GM19395 (cell line): ENCODE measurements around the gene GFOD1.
"Not testable (repeated sequence)": the region's sequence is repeated elsewhere in the genome, so short reads cannot be mapped to it uniquely, and the experiment has no call there.

Experiments used
- ATAC-seq: cut with Tn5 transposase; IDR thresholded peaks from one replicate; pipeline ENCODE4 v1.9.1; 2021; ENCODE audit warnings: mild to moderate bottlenecking, moderate library complexity; ENCODE audit not compliant: unreplicated experiment

GFOD1 gene

GRCh38 chr6:13407709-13408695 lies 79.4 kb downstream of the GFOD1 start:
- ATAC-seq = no peak

GRCh38 chr6:13407368-13407708 lies 80.1 kb downstream of the GFOD1 start:
- ATAC-seq = no peak

DNA sequence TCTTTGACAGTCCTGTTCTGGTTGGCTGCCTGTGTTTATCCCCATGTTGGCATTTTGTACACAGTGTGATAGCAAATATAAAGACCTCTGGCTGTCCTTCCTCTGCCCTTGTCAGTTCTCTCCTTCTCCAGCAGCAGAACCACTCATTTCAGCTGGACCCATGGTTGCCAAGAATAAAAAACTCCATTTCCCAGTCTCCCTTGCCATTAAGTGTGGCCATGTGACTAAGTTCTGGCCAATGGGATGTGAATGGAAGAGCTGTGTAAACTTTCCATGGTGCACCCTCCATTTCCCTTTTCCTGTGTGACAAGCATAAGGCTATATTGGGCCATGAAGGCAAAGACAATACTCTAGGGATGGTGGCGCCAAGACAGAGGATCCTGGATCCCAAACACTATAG lies 80.6 kb downstream of the GFOD1 start:
- ATAC-seq = no peak

DNA sequence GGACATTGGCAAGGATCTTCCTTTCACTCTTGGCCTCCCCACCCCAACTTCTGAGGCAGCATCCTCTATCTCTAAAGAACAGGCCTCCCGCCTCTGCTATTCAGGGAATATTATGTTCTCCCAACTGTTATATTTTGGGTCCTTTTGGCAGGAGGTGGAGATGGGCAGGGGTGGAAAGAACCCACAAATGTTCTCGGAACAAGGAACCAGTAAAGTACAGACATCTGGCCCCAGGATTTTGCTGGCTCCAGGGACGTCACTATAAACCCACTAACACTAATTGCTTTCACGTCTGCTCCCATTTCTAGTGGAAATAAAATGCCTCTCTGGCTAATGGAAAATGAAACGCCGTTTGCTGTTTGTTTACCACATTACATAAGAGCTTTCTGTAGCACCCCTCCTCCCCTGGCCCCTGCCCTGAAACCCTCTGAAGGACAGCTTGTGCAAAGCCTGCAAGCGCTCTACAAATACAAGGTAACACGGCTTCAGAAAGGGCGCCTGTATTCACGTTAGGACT lies 81.4 kb downstream of the GFOD1 start:
- ATAC-seq = no peak

DNA sequence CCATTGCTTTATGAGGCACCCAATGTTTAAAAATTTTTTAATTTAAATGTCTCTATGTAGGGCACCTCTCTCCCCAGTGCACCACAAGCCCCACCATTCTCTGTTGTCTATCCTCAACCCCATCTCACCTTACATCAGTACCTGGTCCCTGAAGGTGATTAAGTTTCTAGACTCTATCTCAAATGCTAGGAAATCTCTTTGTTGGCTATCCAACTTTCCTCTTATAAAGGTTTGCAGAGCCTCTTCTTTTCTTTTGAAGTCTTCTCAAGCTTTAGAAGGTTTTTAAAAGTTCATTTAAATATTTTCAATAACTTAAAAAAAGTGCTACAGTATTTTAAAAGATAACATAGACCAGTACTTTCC lies 82.5 kb downstream of the GFOD1 start:
- ATAC-seq = no peak

- ATAC-seq = no peak
Observed at GRCh38 chr6:13404228-13404891, 83.0 kb downstream of the GFOD1 start.

DNA sequence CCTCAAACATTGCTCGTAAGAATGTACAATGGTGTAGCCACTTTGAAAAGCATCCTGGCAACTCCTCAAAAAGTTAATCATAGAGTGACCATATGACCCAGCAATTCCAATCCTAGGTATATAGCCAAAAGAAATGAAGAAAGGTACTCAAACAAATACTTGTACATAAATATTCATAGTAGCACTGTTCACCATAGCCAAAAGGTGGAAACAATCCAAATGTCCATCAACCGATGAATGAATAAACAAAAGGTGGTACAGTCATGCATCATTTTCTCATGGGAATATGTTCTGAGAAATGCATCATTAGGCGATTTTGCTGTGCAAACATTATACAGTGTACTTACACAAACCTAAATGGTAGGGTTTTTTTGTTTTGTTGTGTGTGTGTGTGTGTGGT lies 84.7 kb downstream of the GFOD1 start:
- ATAC-seq = no peak

DNA sequence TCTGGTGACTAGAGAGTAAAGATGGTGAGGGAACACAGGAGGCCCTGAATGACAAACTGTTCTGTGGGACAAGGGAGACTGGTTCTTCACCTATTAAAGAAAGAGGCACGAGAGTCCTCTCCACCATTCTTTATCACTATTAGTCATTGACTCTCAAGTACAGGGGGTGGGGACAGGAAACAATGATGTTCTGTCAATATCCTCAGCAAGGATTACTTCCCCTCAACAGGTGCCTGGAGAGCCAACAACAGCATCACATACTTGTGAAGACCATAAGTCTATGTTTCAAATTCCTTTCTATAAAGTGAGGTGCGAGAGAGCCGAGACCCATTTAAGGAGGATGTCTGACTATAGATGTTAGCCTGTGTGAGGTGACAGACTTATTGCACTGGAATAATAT lies 86.6 kb downstream of the GFOD1 start:
- no peak for ATAC-seq

GRCh38 chr6:13398421-13398994 lies 88.9 kb downstream of the GFOD1 start:
- no peak for ATAC-seq

- no peak for ATAC-seq
Observed at GRCh38 chr6:13398069-13398381, 89.4 kb downstream of the GFOD1 start.

DNA sequence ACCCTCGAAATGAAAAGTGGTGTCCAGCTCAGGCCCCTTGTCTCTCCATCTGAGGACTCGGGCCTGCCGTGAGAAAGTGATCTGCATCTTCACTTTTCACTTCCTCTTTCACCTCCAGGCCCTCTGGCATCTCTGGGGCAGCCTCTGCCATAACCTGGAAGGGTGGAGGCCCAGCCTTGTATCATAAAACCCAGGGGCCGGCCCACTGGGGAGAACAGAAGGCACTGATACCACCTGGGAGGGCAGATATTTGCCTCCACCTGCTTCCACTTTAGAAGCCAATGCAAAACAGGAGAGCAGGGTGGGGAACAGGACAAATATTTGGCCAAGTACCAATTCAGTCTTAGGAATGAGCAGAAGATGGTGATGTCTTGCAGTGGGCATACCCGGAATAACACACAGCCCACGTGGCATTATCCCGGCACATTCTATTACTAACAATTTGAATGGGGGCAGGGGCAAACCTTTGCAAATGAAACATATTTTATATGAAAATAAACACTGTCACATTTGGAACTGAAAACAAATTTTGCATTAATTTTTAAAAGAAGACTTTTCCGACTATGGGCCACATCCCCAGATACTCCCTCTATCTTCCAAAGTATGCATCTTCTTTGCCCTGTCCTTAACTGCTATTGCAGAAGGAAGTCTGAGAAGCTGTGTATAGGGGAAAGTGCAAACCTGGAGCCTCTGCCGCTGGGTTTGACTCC lies 89.9 kb downstream of the GFOD1 start:
- peak; percentile 71 for ATAC-seq

DNA sequence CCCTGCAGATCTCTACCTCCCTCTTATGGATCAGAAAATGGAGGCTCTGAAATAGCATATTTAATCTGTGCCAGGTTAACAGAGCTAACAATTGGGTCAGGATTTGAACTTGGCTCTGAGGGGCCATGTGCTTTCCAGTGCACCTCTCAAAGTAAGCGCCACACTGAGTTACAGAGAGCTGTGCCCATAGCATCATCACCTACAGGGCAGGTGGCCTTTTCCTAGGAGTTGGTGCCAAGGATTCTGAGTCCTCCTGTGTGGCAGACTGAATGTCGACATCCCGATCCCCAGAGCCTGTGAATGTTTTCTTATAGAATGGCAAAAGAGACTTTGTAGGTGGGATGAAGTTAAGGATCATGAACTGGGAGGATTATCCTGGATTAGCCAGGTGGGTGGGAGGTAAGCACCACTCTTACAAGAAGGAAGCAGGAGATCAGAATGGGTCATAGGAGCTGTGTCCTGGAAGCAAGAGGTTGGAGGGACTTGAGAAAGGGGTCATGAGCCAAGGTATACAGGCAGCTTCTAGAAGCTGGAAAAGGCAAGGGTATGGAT lies 91.1 kb downstream of the GFOD1 start:
- ATAC-seq = no peak

DNA sequence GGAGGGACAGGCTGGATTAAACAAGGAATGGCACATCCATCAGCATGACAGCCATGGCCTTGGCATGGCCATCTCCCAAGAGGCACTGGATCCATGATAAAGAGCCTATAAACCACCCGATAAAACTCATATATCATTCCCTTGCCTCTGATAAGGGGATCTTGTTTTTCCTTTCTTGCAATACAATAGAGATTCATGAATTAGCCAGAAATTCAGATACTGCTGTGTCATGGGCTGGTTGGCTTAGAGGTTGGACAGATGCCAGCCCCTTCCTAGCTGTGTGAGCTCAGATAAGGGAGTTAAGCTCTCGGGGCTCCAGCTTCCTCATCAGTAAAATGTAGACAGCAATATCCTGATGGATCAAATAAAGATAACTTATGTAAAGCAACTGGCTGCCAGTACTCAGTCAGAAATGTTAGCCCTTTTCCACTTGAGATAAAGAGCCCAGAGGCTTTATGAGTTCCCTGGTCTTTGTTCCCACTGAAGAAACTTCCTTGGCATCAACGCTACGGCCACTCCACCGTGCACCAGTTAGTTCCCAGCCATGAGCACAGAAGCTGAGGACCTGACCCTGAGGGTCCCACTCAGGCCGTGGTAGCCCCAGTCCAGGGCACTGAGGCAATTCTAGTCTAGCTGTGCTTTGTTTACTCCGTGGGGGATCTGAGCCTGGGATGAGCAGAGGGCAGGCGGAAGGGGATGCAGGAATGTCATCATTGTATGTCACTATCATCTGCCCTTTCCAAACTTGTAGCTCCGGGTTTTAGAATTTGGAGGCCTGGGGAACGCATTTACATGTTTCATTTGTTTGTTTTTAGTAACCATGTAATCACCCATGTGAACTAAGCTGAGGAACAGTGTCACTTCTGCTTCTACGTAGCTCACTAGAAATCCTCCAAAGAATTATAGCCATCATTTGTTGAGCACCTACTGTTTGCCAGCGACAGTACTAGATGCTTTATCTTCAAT lies 91.8 kb downstream of the GFOD1 start:
- no peak for ATAC-seq

GRCh38 chr6:13392462-13392861 lies 94.9 kb downstream of the GFOD1 start:
- no peak for ATAC-seq

DNA sequence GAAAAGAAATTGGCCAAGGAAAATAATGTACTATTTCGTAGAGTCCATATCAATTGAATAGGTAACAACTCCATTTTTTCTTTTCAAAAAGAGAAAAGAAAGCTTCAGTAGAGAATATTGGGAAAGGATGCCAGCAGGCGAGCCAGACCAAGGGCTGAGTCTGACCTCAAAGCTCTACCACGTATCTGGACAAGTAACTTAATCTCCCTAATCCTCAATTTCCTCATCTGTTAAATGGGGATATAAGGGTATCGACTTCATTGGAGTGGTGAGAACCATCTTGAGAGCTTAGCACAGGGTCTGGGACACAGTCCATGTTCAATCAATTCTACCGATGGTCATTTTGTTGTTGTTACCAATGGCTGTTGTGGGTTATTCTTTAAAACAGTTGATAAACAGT lies 95.9 kb downstream of the GFOD1 start:
- ATAC-seq = no peak

- ATAC-seq = no peak
Observed at GRCh38 chr6:13390658-13391057, 96.7 kb downstream of the GFOD1 start.

DNA sequence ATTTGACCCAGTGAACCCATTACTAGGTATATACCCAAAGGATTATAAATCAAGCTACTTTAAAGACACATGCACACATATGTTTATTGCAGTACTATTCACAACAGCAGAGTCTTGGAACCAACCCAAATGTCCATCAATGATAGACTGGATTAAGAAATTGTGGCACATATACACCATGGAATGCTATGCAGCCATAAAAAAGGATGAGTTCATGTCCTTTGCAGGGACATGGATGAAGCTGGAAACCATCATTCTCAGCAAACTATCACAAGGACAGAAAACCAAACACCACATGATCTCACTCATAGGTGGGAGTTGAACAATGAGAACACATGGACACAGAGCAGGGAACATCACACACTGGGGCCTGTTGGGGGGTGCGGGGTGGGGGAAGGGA lies 98.2 kb downstream of the GFOD1 start:
- ATAC-seq = not testable (repeated sequence)

GRCh38 chr6:13388769-13389168 lies 98.6 kb downstream of the GFOD1 start:
- not testable (repeated sequence) for ATAC-seq

DNA sequence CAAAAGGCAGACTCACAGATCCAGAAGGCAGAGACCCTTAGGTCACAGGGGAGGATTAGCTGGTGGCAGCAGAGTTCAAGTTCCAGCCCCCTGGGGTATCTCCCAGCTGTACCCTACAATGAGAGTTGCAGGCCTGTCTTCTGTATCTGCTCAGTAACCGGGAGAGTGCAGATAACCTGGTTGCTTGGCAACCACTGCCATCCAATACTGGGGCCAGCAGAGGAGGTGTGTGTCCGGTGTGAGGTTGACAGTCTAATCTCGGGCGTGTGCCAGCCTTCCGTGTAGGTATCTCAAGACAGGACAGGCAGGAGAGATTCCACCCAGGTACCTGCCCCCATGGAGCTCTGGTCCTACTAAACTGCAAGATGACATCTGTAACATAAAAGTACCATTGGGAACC lies 102.4 kb downstream of the GFOD1 start:
- ATAC-seq = no peak

DNA sequence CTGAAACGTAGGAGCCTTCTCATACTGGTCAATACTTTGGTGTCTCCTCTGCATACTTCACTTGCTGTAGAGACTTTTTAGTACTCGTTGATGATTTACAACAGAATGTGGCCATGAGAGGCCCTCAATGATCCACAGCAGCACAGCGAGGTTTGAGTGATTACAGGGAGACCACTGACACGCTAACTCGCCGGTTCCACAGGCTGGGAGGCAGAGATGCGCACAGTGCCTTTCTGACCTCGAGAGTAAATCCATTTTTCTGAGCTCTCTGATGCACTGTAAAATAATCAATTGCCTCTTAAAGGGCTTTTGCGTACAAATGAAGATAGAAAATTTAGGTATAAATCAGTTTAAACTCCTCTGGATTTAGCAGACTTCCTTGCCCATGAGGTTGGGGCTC lies 102.9 kb downstream of the GFOD1 start:
- ATAC-seq = no peak
